Urinary bladder (tissue), 4 donors: Measurements from ENCODE around the gene LRP1. TPM values are rescaled to one million over a fixed set of nuclear protein-coding genes. Genes with fewer than 3 reads are reported as not detected.

Experiments used
- DNase-seq: peaks from one replicate; pipeline ENCODE4 v3.0.0-alpha.2; 2015; ENCODE audit errors: extremely low spot score
- H3K27ac ChIP-seq: one replicate; pipeline ENCODE4 v1.5.1; 2013; ENCODE audit warnings: low read depth, mild to moderate bottlenecking, moderate library complexity
- H3K36me3 ChIP-seq: one replicate; pipeline ENCODE4 v1.6.1; 2013; ENCODE audit warnings: mild to moderate bottlenecking, moderate library complexity; ENCODE audit not compliant: insufficient read depth
- H3K4me1 ChIP-seq: one replicate; pipeline ENCODE4 v1.6.1; 2013; ENCODE audit warnings: mild to moderate bottlenecking, moderate library complexity; ENCODE audit not compliant: insufficient read depth
- H3K4me3 ChIP-seq: one replicate; pipeline ENCODE4 v1.5.1; 2013; ENCODE audit warnings: low read depth, low read length
- WGBS: extraction: QIAGEN DNeasy Blood & Tissue Kit; methylation state at CpG from one replicate; pipeline ENCODE4 v1.1.7; 2013; 5-methylcytosine and 5-hydroxymethylcytosine counted together
- polyA plus RNA-seq: library from polyadenylated mRNA; stranded (reverse); fragments of 200-250 nt; gene quantifications from one replicate; pipeline ENCODE4 v1.2.3, GENCODE V29; 2013
- total RNA-seq: library from RNA; depleted of rRNA; stranded (reverse); fragments of >200 nt; gene quantifications from one replicate; pipeline ENCODE4 v1.2.3, GENCODE V29; 2014
- donor health status: healthy with polysubstance abuse.
- donor health status: healthy.

The LRP1 gene
- total and polyA plus RNA-seq, 2 donors = 141 to 146 TPM

DNA sequence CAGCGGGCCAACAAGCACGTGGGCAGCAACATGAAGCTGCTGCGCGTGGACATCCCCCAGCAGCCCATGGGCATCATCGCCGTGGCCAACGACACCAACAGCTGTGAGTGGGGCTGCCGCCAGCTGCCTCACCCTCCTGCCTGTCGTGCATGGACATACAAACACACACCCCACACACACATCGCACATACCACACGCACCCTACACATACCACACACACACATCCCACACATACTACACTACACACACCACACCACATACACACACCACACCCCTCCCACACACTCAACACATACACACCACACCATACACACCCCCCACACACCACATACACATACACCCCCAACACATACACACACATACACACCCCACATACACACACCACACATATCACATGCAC is 63.1 kb downstream of the LRP1 start:
- no peak for DNase-seq
- no peak overlapping the region for H3K27ac ChIP-seq
- H3K4me3 ChIP-seq = no peak overlapping the region
- WGBS = 78% methylated on average over 11 of the region's 11 CpGs
- H3K36me3 ChIP-seq = peaks cover 7% of the 10 kb centered on the region
- H3K4me1 ChIP-seq = no peaks in the 10 kb centered on the region

DNA sequence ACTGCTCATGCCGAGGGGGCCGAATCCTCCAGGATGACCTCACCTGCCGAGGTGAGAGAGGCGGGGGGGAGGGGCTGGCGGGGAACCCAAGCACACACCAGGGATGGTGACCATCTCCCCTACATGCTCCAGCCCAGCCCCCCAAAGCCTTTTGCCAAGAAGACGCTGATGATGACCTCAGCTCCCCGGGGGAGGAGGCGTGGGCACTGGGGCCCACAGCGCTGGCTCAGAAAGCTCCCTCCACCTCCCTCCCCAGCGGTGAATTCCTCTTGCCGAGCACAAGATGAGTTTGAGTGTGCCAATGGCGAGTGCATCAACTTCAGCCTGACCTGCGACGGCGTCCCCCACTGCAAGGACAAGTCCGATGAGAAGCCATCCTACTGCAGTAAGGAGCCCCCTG is 64.6 kb downstream of the LRP1 start:
- Histone ChIP-seq H3K27ac (no peak overlapping the region), H3K36me3 (peaks cover 7% of the 10 kb centered on the region), H3K4me1 (no peaks in the 10 kb centered on the region), H3K4me3 (no peak overlapping the region)
- no peak for DNase-seq
- WGBS = 84% methylated on average over 16 of the region's 16 CpGs

DNA sequence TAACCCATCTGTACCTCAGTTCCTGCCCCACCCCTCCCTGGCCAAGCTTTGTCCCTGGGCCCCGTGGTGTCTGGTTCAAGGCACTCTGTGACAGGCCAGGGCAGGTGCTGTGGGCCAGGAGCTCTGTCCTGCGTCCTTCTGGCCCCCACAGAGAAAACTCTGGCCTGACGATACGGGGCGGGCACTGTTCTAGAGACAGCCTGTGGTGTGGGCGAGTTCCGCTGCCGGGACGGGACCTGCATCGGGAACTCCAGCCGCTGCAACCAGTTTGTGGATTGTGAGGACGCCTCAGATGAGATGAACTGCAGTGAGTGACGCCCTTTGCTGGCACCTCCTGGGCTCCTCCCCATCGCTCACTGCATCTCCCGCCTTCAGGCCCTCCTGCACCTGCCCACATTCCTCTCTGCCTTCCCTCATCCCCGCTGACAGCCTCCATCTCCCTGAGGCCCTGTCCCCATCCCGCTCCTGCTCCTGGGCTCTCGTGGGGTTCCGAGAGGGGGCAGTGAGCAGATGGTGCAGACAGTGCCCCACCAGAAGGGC is 65.5 kb downstream of the LRP1 start:
- DNase-seq = no peak
- 89% methylated on average over 19 of the region's 19 CpGs for WGBS
- Histone ChIP-seq H3K4me1 (no peaks in the 10 kb centered on the region), H3K4me3 (no peak overlapping the region), H3K27ac (no peak overlapping the region), H3K36me3 (peaks cover 9% of the 10 kb centered on the region)

DNA sequence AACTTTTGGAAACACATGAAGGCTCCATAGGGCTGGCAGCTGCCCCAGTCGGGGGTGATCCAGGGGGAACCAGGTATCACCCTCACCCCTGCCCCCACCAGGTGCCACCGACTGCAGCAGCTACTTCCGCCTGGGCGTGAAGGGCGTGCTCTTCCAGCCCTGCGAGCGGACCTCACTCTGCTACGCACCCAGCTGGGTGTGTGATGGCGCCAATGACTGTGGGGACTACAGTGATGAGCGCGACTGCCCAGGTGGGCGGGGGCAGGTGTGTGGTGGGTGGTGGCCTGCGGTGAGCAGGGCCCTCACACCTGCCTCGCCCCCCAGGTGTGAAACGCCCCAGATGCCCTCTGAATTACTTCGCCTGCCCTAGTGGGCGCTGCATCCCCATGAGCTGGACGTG is 66.0 kb downstream of the LRP1 start:
- Histone ChIP-seq H3K27ac (no peak overlapping the region), H3K4me3 (no peak overlapping the region), H3K36me3 (peaks cover 9% of the 10 kb centered on the region), H3K4me1 (no peaks in the 10 kb centered on the region)
- DNase-seq = no peak
- WGBS = 90% methylated on average over 18 of the region's 18 CpGs

DNA sequence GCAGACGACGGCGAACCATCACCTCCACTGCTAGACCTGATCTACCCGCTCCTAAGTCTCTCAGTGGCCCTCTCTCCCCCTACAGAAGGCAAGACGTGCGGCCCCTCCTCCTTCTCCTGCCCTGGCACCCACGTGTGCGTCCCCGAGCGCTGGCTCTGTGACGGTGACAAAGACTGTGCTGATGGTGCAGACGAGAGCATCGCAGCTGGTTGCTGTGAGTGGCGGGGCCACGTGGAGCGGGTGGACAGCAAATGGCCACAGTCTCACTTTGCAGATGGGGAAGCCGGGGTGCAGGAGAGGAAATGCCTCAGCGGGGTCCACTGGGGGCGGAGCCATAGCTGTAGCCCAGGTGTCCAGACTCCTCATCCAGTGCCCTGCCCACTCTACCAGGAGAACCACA is 66.9 kb downstream of the LRP1 start:
- H3K27ac ChIP-seq = no peak overlapping the region
- 89% methylated on average over 19 of the region's 19 CpGs for WGBS
- no peak for DNase-seq

DNA sequence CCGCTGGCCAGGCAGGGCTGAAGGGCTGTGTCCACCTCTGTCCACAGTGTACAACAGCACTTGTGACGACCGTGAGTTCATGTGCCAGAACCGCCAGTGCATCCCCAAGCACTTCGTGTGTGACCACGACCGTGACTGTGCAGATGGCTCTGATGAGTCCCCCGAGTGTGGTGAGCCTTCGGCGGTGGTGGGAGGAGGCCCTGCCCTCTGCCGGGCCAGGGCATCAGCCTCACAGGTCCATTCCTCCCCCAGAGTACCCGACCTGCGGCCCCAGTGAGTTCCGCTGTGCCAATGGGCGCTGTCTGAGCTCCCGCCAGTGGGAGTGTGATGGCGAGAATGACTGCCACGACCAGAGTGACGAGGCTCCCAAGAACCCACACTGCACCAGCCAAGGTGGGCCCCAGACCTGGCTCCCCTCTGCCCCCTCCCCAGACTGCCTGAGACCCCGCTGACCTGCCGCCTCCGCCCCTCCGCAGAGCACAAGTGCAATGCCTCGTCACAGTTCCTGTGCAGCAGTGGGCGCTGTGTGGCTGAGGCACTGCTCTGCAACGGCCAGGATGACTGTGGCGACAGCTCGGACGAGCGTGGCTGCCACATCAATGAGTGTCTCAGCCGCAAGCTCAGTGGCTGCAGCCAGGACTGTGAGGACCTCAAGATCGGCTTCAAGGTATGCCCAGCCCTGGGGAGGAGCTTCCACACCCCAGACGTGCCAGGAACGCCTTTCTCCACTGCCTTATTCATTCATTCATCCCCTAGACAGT is 67.5 kb downstream of the LRP1 start:
- WGBS = 80% methylated on average over 34 of the region's 34 CpGs
- H3K27ac ChIP-seq = no peak overlapping the region
- H3K36me3 ChIP-seq = peaks cover 9% of the 10 kb centered on the region

More for the DNA sequence above, 66.9 kb downstream of the LRP1 start:
- no peaks in the 10 kb centered on the region for H3K4me1 ChIP-seq
- H3K36me3 ChIP-seq = peaks cover 9% of the 10 kb centered on the region
- no peak overlapping the region for H3K4me3 ChIP-seq

DNA sequence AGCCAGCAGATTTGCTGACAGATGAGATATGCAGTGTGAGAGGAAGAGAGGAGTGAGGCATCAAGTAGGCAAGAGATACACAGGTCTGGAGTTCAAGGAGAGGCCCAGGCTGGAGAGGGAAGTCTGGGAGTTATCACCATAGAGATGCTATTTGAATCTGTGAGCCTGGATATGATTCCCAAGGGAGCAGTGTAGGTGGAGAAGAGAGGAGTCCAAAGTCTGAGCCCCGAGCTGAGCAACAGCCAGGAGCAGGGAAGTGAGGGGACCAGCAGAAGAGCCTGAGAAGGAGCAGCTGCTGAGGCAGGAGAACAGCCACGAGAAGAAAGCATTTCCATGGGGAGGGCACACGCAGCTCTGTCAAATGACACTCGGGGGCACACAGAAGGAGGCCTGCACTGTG is 68.2 kb downstream of the LRP1 start:
- Histone ChIP-seq H3K36me3 (peaks cover 9% of the 10 kb centered on the region), H3K4me3 (no peak overlapping the region), H3K27ac (no peak overlapping the region), H3K4me1 (no peaks in the 10 kb centered on the region)
- no peak for DNase-seq
- 61% methylated on average over 4 of the region's 4 CpGs for WGBS

More for the DNA sequence above, 67.5 kb downstream of the LRP1 start:
- H3K4me1 ChIP-seq = no peaks in the 10 kb centered on the region
- DNase-seq = no peak
- no peak overlapping the region for H3K4me3 ChIP-seq

DNA sequence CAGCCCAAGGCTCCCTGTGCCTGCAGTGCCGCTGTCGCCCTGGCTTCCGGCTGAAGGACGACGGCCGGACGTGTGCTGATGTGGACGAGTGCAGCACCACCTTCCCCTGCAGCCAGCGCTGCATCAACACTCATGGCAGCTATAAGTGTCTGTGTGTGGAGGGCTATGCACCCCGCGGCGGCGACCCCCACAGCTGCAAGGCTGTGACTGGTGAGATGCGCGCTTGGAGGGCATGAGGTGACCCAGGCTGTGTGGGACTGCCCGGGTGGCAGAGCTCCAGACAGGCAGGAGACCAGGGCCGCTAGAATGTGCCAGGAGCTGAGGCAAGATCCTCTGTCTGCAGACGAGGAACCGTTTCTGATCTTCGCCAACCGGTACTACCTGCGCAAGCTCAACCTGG is 68.7 kb downstream of the LRP1 start:
- DNase-seq = no peak
- Histone ChIP-seq H3K4me3 (no peak overlapping the region), H3K27ac (no peak overlapping the region), H3K4me1 (no peaks in the 10 kb centered on the region), H3K36me3 (peaks cover 9% of the 10 kb centered on the region)
- WGBS = 90% methylated on average over 22 of the region's 22 CpGs

DNA sequence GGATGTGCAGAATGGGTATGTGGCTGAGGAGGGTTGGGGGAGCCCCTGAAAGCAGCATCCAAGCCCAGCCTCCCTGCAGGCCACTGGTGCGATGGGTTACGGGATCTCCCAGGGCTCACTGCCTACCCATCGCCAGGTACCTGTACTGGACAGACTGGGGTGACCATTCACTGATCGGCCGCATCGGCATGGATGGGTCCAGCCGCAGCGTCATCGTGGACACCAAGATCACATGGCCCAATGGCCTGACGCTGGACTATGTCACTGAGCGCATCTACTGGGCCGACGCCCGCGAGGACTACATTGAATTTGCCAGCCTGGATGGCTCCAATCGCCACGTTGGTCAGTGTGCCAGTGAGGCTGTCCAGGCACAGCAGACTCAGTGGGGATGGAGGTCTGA is 70.0 kb downstream of the LRP1 start:
- Histone ChIP-seq H3K4me1 (no peaks in the 10 kb centered on the region), H3K27ac (no peak overlapping the region), H3K36me3 (peaks cover 13% of the 10 kb centered on the region), H3K4me3 (no peak overlapping the region)
- WGBS = 93% methylated on average over 17 of the region's 17 CpGs
- no peak for DNase-seq

DNA sequence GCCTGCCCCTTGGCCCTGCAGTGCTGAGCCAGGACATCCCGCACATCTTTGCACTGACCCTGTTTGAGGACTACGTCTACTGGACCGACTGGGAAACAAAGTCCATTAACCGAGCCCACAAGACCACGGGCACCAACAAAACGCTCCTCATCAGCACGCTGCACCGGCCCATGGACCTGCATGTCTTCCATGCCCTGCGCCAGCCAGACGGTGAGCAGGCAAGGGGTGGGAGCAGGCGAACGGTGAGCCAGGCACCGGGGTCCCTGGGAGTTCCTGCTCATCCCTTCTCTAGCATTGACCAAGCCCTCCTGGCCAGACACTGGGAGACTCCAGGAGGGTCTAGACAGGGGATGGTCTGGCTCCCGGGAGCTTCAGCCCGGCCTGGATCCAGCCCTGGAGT is 70.9 kb downstream of the LRP1 start:
- no peak overlapping the region for H3K27ac ChIP-seq
- no peaks in the 10 kb centered on the region for H3K4me1 ChIP-seq
- no peak for DNase-seq
- no peak overlapping the region for H3K4me3 ChIP-seq
- peaks cover 15% of the 10 kb centered on the region for H3K36me3 ChIP-seq
- WGBS = 89% methylated on average over 15 of the region's 15 CpGs

DNA sequence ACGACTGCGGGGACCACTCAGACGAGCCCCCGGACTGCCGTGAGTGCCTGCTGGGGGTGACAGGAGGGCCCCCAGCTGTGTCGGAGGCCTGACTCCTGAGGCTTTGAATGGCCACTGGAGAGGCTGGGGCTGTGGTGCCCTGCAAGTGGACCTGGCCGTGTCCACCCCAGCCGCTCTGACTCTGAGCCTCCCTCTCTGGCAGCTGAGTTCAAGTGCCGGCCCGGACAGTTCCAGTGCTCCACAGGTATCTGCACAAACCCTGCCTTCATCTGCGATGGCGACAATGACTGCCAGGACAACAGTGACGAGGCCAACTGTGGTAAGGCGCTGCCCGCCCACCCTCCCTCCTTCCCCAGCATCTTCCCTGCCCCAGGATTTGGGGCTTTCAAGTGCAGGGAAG is 72.2 kb downstream of the LRP1 start:
- H3K4me3 ChIP-seq = no peak overlapping the region
- WGBS = 93% methylated on average over 15 of the region's 15 CpGs
- DNase-seq = no peak
- peaks cover 20% of the 10 kb centered on the region for H3K36me3 ChIP-seq
- H3K27ac ChIP-seq = no peak overlapping the region
- no peaks in the 10 kb centered on the region for H3K4me1 ChIP-seq

DNA sequence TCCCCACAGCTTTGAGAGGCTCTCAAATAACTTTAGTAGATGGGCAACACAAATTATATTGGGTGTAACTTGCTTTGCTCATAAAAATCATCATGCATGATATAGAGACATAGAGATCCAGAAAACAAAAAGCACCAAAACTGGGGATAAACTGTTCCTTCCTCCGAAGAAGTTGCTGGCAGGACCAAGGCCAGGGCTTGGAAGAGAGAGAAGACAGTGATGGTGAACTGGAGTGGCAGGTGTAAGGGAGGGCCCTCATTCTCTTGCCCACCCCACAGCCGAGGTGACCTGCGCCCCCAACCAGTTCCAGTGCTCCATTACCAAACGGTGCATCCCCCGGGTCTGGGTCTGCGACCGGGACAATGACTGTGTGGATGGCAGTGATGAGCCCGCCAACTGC is 72.9 kb downstream of the LRP1 start:
- no peak for DNase-seq
- Histone ChIP-seq H3K36me3 (peaks cover 15% of the 10 kb centered on the region), H3K27ac (no peak overlapping the region), H3K4me3 (no peak overlapping the region), H3K4me1 (no peaks in the 10 kb centered on the region)
- 80% methylated on average over 8 of the region's 8 CpGs for WGBS

DNA sequence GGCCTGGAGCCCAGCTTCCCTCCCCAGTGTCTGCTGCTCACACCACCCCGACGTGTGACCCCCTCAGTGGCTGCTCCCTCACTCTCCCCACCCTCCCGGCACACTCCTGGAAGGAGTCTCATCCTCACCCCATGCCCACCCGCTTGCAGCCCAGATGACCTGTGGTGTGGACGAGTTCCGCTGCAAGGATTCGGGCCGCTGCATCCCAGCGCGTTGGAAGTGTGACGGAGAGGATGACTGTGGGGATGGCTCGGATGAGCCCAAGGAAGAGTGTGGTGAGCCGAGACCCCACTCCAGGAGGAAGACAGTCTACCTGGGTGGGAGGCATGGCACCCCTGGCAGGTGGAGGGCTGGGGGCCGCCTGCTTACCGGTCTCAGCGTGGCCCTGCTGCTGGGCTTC is 73.3 kb downstream of the LRP1 start:
- WGBS = 86% methylated on average over 16 of the region's 16 CpGs
- H3K4me1 ChIP-seq = no peaks in the 10 kb centered on the region
- DNase-seq = no peak
- H3K36me3 ChIP-seq = peaks cover 13% of the 10 kb centered on the region
- H3K4me3 ChIP-seq = no peak overlapping the region
- H3K27ac ChIP-seq = no peak overlapping the region

DNA sequence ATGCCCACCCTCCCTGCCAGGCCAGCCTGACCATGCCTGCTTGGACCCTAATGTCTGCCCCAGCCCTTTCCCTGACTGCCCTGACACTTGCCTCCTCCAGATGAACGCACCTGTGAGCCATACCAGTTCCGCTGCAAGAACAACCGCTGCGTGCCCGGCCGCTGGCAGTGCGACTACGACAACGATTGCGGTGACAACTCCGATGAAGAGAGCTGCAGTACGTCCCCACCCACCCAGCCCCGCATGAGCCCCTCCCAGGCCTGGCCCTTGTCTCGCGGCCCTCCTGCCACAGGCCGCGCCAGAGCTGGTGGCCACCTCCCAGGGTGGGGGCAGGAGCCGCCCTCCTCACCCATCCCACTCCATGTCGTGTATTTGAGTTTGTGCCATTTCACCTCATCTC is 74.0 kb downstream of the LRP1 start:
- H3K4me3 ChIP-seq = no peak overlapping the region
- WGBS = 92% methylated on average over 19 of the region's 19 CpGs
- no peak for DNase-seq
- H3K36me3 ChIP-seq = peaks cover 12% of the 10 kb centered on the region
- no peak overlapping the region for H3K27ac ChIP-seq
- H3K4me1 ChIP-seq = no peaks in the 10 kb centered on the region
